H1 (cell line): ENCODE measurements around the gene EPRS1. TPM values are rescaled to one million over a fixed set of nuclear protein-coding genes. Genes with fewer than 3 reads are reported as not detected.

Experiments used
- CTCF ChIA-PET: fragments of 300-600 bp; sonication (Branson Sonifier 250); formaldehyde crosslinking; loops from one replicate; lab custom pipeline; 2021; ENCODE audit not compliant: partially characterized antibody; lab: Charles Lee
- POLR2A ChIA-PET: fragments of 300-600 bp; sonication (Branson Sonifier 250); formaldehyde crosslinking; loops from one replicate; lab custom pipeline; 2021; ENCODE audit warnings: inconsistent platforms; ENCODE audit not compliant: partially characterized antibody; lab: Charles Lee
- DNase-seq, 2 experiments: peaks; one replicate each; pipeline versions ENCODE4 v3.0.0 to v3.0.0-alpha.2; 2010 to 2022; ENCODE audit warnings: low spot score in 2 of 2, low read depth in 1 of 2, mixed read lengths in 1 of 2
- FAIRE-seq: peaks from 2 replicates; lab custom pipeline; 2011; peaks lifted over from hg19 to GRCh38; lab: Jason Lieb, UNC
- H2AFZ ChIP-seq: 2 replicates; pipeline ENCODE4 v1.8.1; 2012; ENCODE audit warnings: low read length, inconsistent platforms
- H2AK5ac ChIP-seq: 2 replicates; pipeline ENCODE4 v1.6.1; 2013; ENCODE audit warnings: low read depth, low read length
- H2BK120ac ChIP-seq: replicated peaks from 2 replicates; pipeline ENCODE3; 2013; ENCODE audit warnings: low read depth, low read length, inconsistent platforms
- H2BK12ac ChIP-seq: 2 replicates; pipeline ENCODE4 v1.6.1; 2013; ENCODE audit warnings: low read depth, low read length
- H2BK15ac ChIP-seq: 2 replicates; pipeline ENCODE4 v1.6.1; 2013; ENCODE audit warnings: low read length
- H2BK20ac ChIP-seq: 2 replicates; pipeline ENCODE4 v1.6.1; 2013; ENCODE audit warnings: low read length
- H2BK5ac ChIP-seq: 2 replicates; pipeline ENCODE4 v1.6.1; 2013; ENCODE audit warnings: low read depth, low read length
- H3K14ac ChIP-seq: 2 replicates; pipeline ENCODE4 v1.6.1; 2013; ENCODE audit warnings: inconsistent platforms; ENCODE audit not compliant: insufficient read length
- H3K18ac ChIP-seq: 2 replicates; pipeline ENCODE4 v1.6.1; 2013; ENCODE audit warnings: low read length; ENCODE audit errors: extremely low read depth
- H3K23ac ChIP-seq: 2 replicates; pipeline ENCODE4 v1.6.1; 2013; ENCODE audit warnings: inconsistent platforms; ENCODE audit not compliant: insufficient read length
- H3K23me2 ChIP-seq: 2 replicates; pipeline ENCODE4 v1.6.1; 2013; ENCODE audit warnings: low read depth, low read length
- H3K27ac ChIP-seq: 2 replicates; pipeline ENCODE4 v1.6.1; 2011; ENCODE audit warnings: low read depth, low read length, inconsistent platforms
- H3K27me3 ChIP-seq, 4 experiments: replicated peaks in 1 of 4; 1 replicate in 1 of 4; 2 replicates in 3 of 4; pipeline versions ENCODE4 v1.6.1 to v1.8.1; 2011 to 2013; ENCODE audit warnings: low read length in 3 of 4, mild to moderate bottlenecking in 3 of 4, inconsistent platforms in 2 of 4, mixed read lengths in 2 of 4, moderate library complexity in 1 of 4; ENCODE audit not compliant: control insufficient read depth in 3 of 4, insufficient read depth in 3 of 4; ENCODE audit errors: extremely low read depth in 1 of 4
- H3K36me3 ChIP-seq, 4 experiments: 2 replicates each; pipeline versions ENCODE4 v1.6.1 to v1.8.1; 2011 to 2013; ENCODE audit warnings: mild to moderate bottlenecking in 4 of 4, low read length in 3 of 4, moderate library complexity in 2 of 4, control low read depth in 1 of 4, inconsistent platforms in 1 of 4; ENCODE audit not compliant: insufficient read depth in 4 of 4, control insufficient read depth in 2 of 4
- H3K4ac ChIP-seq: replicated peaks from 2 replicates; pipeline ENCODE3; 2013; ENCODE audit warnings: low read length, low read depth, mixed read lengths, inconsistent platforms; ENCODE audit not compliant: insufficient read length
- H3K4me1 ChIP-seq, 4 experiments: replicated peaks in 1 of 4; 1 replicate in 1 of 4; 2 replicates in 3 of 4; pipeline versions ENCODE4 v1.6.1 to v1.8.1; 2011 to 2013; ENCODE audit warnings: low read length in 3 of 4, inconsistent platforms in 2 of 4, mixed read lengths in 1 of 4; ENCODE audit not compliant: insufficient read depth in 4 of 4, control insufficient read depth in 3 of 4
- H3K4me2 ChIP-seq, 2 experiments: 2 replicates each; pipeline versions ENCODE4 v1.6.1 to v1.8.1; 2011 to 2013; ENCODE audit warnings: low read depth in 2 of 2, low read length in 2 of 2, control low read depth in 1 of 2, inconsistent platforms in 1 of 2, mild to moderate bottlenecking in 1 of 2; ENCODE audit not compliant: insufficient read depth in 1 of 2
- H3K4me3 ChIP-seq, 4 experiments: fragments of 200-600, 300-600 bp in 1 of 4; sonication (generic), shearing (Covaris generic), sonication (Bioruptor Twin) in 1 of 4; 2 replicates each; pipeline versions ENCODE4 v1.5.1 to v1.8.1; 2011 to 2016; ENCODE audit warnings: low read length in 4 of 4, low read depth in 3 of 4, control low read depth in 2 of 4, inconsistent platforms in 2 of 4, mild to moderate bottlenecking in 2 of 4, mixed read lengths in 1 of 4, moderate library complexity in 1 of 4; ENCODE audit not compliant: insufficient read depth in 2 of 4; ENCODE audit errors: extremely low read depth in 1 of 4
- H3K56ac ChIP-seq: replicated peaks from 2 replicates; pipeline ENCODE3; 2013; ENCODE audit warnings: low read depth, mild to moderate bottlenecking, mixed read lengths, low read length, inconsistent platforms; ENCODE audit not compliant: insufficient read length
- H3K79me1 ChIP-seq: 2 replicates; pipeline ENCODE4 v1.6.1; 2013; ENCODE audit warnings: low read depth, low read length, control low read depth
- H3K79me2 ChIP-seq, 2 experiments: 2 replicates each; pipeline versions ENCODE4 v1.6.1 to v1.8.1; 2012 to 2013; ENCODE audit warnings: low read length in 2 of 2, mild to moderate bottlenecking in 2 of 2, inconsistent platforms in 1 of 2; ENCODE audit not compliant: insufficient read depth in 2 of 2, control insufficient read depth in 1 of 2
- H3K9ac ChIP-seq, 4 experiments: replicated peaks in 1 of 4; 1 replicate in 1 of 4; 2 replicates in 3 of 4; pipeline versions ENCODE4 v1.6.1 to v1.8.1; 2011 to 2013; ENCODE audit warnings: low read depth in 3 of 4, low read length in 3 of 4, control low read depth in 2 of 4, mild to moderate bottlenecking in 2 of 4, moderate library complexity in 2 of 4, inconsistent platforms in 1 of 4; ENCODE audit errors: extremely low read depth in 1 of 4
- H3K9me3 ChIP-seq, 2 experiments: 2 replicates each; pipeline versions ENCODE4 v1.6.1 to v1.8.1; 2012 to 2013; ENCODE audit warnings: mild to moderate bottlenecking in 2 of 2, moderate library complexity in 2 of 2, control low read depth in 1 of 2, inconsistent platforms in 1 of 2, low read depth in 1 of 2, low read length in 1 of 2, mixed read lengths in 1 of 2; ENCODE audit not compliant: insufficient read depth in 2 of 2
- H4K20me1 ChIP-seq, 2 experiments: replicated peaks in 1 of 2; 2 replicates each; pipeline versions ENCODE3 to v1.8.1; 2011 to 2013; ENCODE audit warnings: inconsistent platforms in 2 of 2, low read length in 2 of 2, mild to moderate bottlenecking in 1 of 2; ENCODE audit not compliant: insufficient read depth in 2 of 2, control insufficient read depth in 1 of 2
- H4K5ac ChIP-seq: 2 replicates; pipeline ENCODE4 v1.6.1; 2013; ENCODE audit warnings: low read length, low read depth, mixed read lengths, inconsistent platforms; ENCODE audit not compliant: insufficient read length
- H4K8ac ChIP-seq: 2 replicates; pipeline ENCODE4 v1.8.0; 2013; ENCODE audit warnings: mild to moderate bottlenecking, moderate library complexity, low read length, inconsistent platforms; ENCODE audit not compliant: insufficient read depth; ENCODE audit errors: extremely low read depth
- H4K91ac ChIP-seq: replicated peaks from 2 replicates; pipeline ENCODE3; 2013; ENCODE audit warnings: low read length, mixed read lengths, inconsistent platforms; ENCODE audit not compliant: insufficient read length
- ATF3 ChIP-seq: IDR thresholded peaks from 2 replicates; pipeline ENCODE4 v1.6.1; 2011; ENCODE audit warnings: low read depth, mild to moderate bottlenecking, low read length; ENCODE audit not compliant: insufficient read depth
- CHD2 ChIP-seq: IDR thresholded peaks from 2 replicates; pipeline ENCODE4 v1.6.1; 2012; ENCODE audit warnings: low read length, improper control_type of control experiment
- CREB1 ChIP-seq: IDR thresholded peaks from 2 replicates; pipeline ENCODE4 v1.6.1; 2012; ENCODE audit warnings: inconsistent platforms
- GTF2F1 ChIP-seq: IDR thresholded peaks from 2 replicates; pipeline ENCODE4 v1.6.1; 2012; ENCODE audit warnings: low read depth, low read length, improper control_type of control experiment, borderline replicate concordance
- HDAC2 ChIP-seq, 2 experiments: fragments of 300-600 bp in 1 of 2; sonication (generic) in 1 of 2; IDR thresholded peaks; 2 replicates each; pipeline ENCODE4 v1.6.1; 2011 to 2012; ENCODE audit warnings: low read depth in 2 of 2, low read length in 2 of 2, mild to moderate bottlenecking in 2 of 2, moderate library complexity in 2 of 2, borderline replicate concordance in 1 of 2, inconsistent platforms in 1 of 2
- HDAC6 ChIP-seq: IDR thresholded peaks from one replicate; pipeline ENCODE4 v1.7.1; 2012; ENCODE audit warnings: low read depth, mild to moderate bottlenecking, inconsistent platforms, low read length, moderate library complexity
- NANOG ChIP-seq: IDR thresholded peaks from 2 replicates; pipeline ENCODE4 v1.6.1; 2011; ENCODE audit warnings: low read length, low read depth, mild to moderate bottlenecking, inconsistent platforms; ENCODE audit not compliant: insufficient read depth, poor library complexity, severe bottlenecking
- SIRT6 ChIP-seq: IDR thresholded peaks from one replicate; pipeline ENCODE4 v1.7.1; 2012; ENCODE audit warnings: low read length, inconsistent platforms
- WGBS, 2 experiments: shearing (Covaris generic) in 1 of 2; methylation state at CpG; one replicate each; pipeline versions ENCODE4 v1.1.6 to v1.1.7; 2013 to 2015; ENCODE audit warnings: low lambda C conversion rate in 2 of 2, mixed read lengths in 2 of 2, inconsistent platforms in 1 of 2, low coverage in 1 of 2, missing lambda C conversion rate in 1 of 2; ENCODE audit not compliant: insufficient replicate concordance in 2 of 2, insufficient coverage in 1 of 2, insufficient read length in 1 of 2; ENCODE audit errors: extremely low coverage in 1 of 2, missing lambda C conversion rate in 1 of 2; 5-methylcytosine and 5-hydroxymethylcytosine counted together
- polyA plus RNA-seq, 7 experiments: library from polyadenylated mRNA; depleted of rRNA in 3 of 7; stranded (reverse) in 5 of 7; unstranded in 2 of 7; fragments of >200 nt in 5 of 7; fragments of 200-250 nt in 2 of 7; gene quantifications; 1 replicate in 5 of 7; 2 replicates in 1 of 7; 4 replicates in 1 of 7; pipeline versions ENCODE4 v1.2.1 to v1.2.3, GENCODE V29; 2011 to 2013; ENCODE audit warnings: missing spikeins in 2 of 7, mixed read lengths in 2 of 7
- total RNA-seq: library from RNA; stranded (reverse); fragmentation: NEBNext Ultra II Directional; extraction: Animal tissue kit (Norgen Biotek cat#: 25700); gene quantifications from 2 replicates; pipeline ENCODE4 v1.2.1, GENCODE V29; 2021
- TF ChIP-seq, protein P1 (sequence below): IDR thresholded peaks from 2 replicates; pipeline ENCODE4 v1.6.1; 2012; ENCODE audit warnings: low read length, inconsistent platforms

EPRS1 gene
- total and polyA plus RNA-seq, 2 of the 8 experiments (the other 6 are each of a cell fraction or from before 2014, with no cell fraction given) = 38.4 to 171 TPM

DNA sequence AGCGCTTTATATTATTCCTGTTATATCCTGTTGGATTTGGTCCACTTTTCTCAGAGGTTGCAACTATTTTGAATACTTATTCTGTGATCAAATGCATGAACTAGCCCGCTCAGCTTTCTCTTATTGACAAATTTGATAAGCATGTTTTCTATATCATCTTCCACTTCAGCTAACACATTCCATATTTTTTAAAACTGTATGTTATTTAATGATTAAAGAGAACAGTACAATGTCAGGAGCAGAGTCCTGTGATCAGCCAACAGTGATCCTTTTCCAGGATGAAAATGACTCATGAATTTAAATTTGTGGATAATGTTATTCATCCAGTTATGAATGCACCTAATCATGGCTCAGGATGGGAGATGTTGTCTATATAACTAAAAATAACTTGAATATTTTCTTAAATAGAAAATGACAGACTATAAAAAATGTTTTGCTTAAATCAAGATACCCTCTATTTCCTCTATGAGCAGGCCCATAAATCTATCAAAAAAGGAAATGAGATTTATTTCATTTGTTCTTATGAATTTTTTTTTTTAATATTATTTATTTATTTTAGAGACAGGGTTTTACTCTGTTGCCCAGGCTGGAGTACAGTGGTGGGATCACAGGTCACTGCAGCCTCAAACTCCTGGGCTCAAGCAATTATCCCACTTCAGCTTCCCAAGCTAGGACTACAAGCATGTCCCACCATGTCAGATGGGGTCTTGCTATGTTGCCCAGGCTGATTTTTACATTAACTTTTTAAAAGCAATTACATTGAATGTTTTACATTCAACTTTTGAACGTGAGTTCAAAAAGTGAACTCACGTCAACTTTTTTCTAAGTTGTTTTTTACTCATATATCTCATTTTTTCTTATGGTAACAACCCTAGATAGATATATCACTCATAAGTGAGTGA lies 30.8 kb upstream of the EPRS1 start:
- H3K4me3 ChIP-seq = no peak overlapping the region
- no peak overlapping the region for H2BK120ac ChIP-seq
- H4K20me1 ChIP-seq = peaks cover 0 to 2% of the 10 kb centered on the region in 2 experiments
- H3K36me3 ChIP-seq = peaks cover 0 to 4% (median 1%) of the 10 kb centered on the region in 4 experiments; a peak in 3 of 8 replicates
- DNase-seq = no peak
- H3K9ac ChIP-seq = no peak overlapping the region
- ChIA-PET POLR2A (interaction anchor here (1.1 kb wide), 1 partner anchor 12 kb away, joined by 3 read pairs; no protein-coding TSS in a partner anchor), CTCF (interaction anchor here (1.3 to 1.9 kb wide), 2 partner anchors 36 to 68 kb away, joined by 3 to 5 read pairs; no protein-coding TSS in a partner anchor)
- H4K5ac ChIP-seq = no peak overlapping the region
- H3K4me1 ChIP-seq = no peaks in the 10 kb centered on the region
- no peak overlapping the region for H2BK20ac ChIP-seq
- no peak overlapping the region for H3K23ac ChIP-seq
- no peak overlapping the region for H2AK5ac ChIP-seq
- no peak overlapping the region for H3K4me2 ChIP-seq
- no peaks in the 10 kb centered on the region for H3K79me2 ChIP-seq
- H3K9me3 ChIP-seq = no peaks in the 10 kb centered on the region
- FAIRE-seq = no peak
- no peak overlapping the region for H2BK12ac ChIP-seq
- no peaks in the 10 kb centered on the region for H3K79me1 ChIP-seq
- no peak overlapping the region for H3K27ac ChIP-seq
- no peak overlapping the region for H4K91ac ChIP-seq
- 93% methylated on average over 4 of the region's 4 CpGs; no CpG with 5 or more reads in 1 of the 2 experiments for WGBS, 2 experiments
- H3K56ac ChIP-seq = no peak overlapping the region
- no peak overlapping the region for H3K18ac ChIP-seq
- H2BK15ac ChIP-seq = no peak overlapping the region
- H2AFZ ChIP-seq = no peak overlapping the region
- no peaks in the 10 kb centered on the region for H3K23me2 ChIP-seq
- no peak overlapping the region for H3K4ac ChIP-seq
- H3K14ac ChIP-seq = no peak overlapping the region
- no peaks in the 10 kb centered on the region for H3K27me3 ChIP-seq
- H4K8ac ChIP-seq = no peak overlapping the region
- H2BK5ac ChIP-seq = no peak overlapping the region
- TF ChIP-seq, protein P1, sequence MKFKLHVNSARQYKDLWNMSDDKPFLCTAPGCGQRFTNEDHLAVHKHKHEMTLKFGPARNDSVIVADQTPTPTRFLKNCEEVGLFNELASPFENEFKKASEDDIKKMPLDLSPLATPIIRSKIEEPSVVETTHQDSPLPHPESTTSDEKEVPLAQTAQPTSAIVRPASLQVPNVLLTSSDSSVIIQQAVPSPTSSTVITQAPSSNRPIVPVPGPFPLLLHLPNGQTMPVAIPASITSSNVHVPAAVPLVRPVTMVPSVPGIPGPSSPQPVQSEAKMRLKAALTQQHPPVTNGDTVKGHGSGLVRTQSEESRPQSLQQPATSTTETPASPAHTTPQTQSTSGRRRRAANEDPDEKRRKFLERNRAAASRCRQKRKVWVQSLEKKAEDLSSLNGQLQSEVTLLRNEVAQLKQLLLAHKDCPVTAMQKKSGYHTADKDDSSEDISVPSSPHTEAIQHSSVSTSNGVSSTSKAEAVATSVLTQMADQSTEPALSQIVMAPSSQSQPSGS = no peak
- TF ChIP-seq GTF2F1 (no peak), HDAC6 (no peak), CHD2 (no peak), SIRT6 (no peak), HDAC2 (IDR thresholded peaks at IDR 0.05; ENCODE audit: borderline replicate concordance in 1 of 2, low read depth in 2 of 2, low read length in 2 of 2) (no peak), CREB1 (no peak), ATF3 (no peak), NANOG (no peak)
